ENCODE data around the gene NEU4.

NEU4 gene

DNA sequence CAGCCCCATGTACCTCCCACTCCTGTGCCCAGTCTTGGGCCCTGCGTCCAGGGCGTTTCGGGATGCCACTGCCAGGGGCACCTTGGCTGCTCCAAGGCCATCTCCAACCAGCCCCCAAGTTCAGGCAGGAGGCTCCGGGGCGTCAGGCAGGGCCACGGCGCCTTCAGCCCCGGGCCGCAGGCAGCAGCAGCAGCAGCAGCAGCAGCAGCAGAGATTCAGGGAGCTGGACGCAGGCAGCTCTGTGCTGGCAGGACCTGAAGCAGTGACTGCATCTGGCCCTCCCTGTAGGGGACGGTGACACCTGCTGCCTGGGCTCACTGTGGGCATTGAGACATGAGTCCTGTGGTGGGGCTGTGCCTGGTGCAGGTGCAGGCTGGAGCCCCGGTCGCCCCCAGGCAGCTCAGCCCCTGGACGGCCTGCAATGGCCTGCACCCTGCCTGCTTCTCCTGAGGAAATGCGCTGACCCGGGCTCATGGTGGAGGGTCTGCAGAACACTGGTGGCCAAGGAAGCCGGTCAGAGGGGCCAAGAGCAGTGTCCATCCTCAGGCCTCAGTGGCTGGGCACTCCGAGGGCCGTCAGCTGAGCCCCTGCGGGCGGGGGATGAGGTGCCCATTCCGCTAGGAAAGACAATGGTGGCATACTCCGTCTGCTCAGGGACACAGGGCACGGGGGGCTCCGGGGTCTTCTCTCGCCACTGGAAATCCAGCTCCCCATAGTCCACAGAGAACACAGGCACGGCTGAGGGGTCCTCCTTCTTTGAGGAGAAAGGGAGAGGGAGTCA, 41.7 kb downstream of the NEU4 start:
- H3K4me3 ChIP-seq (ENCODE audit: low read length): no peak overlapping the region
- TF ChIP-seq ZNF274 (IDR thresholded peaks at IDR 0.05; ENCODE audit: low read depth, low read length): no peak

DNA sequence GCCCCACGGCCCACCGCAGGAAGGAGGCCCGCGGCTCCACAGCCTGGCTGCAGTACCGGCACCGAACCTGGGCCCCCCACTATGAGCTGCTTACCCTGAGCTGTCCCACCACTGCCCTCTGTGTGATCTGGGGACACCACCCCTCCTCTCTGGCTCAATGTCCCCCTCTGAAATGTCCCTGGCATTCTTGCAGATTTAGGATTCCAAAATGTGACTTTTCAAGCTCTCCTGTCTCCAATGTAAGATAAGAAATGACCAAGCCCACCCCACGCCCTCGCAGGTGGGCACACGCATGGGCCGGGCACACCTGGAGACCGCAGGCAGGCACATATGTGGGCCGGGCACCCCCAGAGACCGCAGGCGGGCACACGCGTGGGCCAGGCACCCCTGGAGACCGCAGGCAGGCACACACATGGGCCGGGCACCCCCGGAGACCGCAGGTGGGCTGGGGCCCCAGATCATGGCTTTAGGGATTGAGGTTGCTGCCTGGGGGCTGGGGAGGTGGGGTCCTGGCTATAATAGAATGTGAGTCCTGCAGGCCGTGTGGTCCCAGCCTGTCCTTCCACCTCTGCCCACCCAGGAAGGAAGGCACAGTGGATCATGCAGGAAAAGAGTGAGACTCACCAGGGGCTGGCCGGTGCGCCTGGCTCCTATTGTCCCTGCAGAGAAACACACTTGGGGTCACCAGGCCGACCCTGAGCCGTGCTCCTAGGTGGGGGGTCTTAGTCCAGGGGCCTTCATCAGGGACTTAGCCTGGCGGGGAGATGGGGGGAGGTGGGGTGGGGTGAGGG, 42.5 kb downstream of the NEU4 start:
- no peak overlapping the region for H3K4me3 ChIP-seq (ENCODE audit: low read length)
- TF ChIP-seq ZNF274 (IDR thresholded peaks at IDR 0.05; ENCODE audit: low read depth, low read length): no peak

DNA sequence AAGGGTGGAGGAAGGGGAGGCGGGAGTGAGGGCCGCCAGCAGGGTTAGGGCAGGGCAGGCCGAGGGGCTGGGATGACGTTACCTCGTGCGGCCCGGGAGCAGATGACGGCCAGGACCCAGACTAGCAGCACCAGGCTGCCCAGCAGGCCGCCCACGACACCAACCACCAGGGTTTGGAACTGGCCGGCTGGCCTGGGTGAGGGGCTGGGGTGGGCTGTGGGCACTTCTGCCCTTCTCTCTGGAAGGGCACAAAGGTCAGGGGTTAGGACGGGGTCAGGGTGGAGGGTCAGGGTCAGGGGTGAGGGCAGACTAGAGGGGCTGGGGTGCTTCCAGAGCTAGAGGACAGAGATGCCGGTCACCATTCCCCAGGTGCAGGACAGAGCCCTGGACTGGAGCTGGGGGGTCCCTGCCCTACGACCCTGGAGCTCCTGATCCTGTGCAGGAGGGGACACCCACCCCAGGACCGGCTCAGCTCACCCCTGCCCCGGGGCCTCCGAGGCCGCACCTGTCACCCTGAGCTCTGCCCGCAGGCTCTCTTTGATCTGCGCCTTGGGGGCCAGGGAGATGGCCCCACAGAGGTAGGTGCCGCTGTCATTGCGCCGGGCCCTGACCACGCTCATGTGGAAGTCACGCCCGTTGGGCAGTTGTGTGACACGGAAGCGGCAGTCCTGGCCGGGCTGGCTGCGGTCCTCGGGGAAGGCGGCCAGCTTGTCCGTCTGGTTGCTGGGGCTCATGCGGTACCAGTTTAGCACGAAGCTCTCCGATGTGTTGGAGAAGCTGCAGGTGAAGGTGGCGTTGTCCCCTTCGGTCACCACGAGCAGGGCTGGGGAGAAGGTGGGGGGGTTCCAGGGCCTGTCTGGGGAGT, 43.4 kb downstream of the NEU4 start:
- no peak for TF ChIP-seq ZNF274 (IDR thresholded peaks at IDR 0.05; ENCODE audit: low read depth, low read length)
- no peak overlapping the region for H3K4me3 ChIP-seq (ENCODE audit: low read length)

DNA sequence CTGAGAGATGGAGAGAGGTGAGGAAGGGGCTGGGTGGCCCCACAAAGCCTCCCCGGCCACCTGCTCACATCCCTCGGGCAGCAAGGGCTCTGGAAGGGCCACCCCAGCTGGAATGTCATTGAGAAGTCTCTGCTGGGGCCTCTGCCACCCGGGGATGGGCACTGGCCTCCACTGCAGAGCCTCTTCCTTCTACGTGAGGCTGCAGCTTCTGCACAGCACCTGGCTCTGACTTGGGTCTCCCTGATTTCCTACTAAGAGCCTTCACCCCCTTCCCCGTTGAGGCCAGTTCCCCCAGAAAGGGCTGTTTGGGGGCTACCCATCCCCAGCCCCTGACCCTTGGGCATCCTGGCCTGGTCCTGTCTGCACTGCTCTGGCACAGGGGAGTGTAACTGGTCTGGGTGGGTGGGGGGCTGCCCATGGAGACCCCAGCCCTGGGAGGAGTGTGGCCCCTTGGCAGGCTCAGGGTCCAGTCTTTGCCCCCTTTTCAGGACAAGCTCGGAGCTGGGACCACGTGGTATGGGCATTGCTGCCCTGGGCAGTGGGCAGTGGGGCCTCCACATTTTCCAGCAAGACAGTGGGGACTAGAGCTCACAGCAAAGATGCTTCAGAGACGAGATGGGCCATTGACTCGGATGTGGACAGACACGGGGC, 44.1 kb downstream of the NEU4 start:
- TF ChIP-seq ZNF274 (IDR thresholded peaks at IDR 0.05; ENCODE audit: low read depth, low read length): no peak

DNA sequence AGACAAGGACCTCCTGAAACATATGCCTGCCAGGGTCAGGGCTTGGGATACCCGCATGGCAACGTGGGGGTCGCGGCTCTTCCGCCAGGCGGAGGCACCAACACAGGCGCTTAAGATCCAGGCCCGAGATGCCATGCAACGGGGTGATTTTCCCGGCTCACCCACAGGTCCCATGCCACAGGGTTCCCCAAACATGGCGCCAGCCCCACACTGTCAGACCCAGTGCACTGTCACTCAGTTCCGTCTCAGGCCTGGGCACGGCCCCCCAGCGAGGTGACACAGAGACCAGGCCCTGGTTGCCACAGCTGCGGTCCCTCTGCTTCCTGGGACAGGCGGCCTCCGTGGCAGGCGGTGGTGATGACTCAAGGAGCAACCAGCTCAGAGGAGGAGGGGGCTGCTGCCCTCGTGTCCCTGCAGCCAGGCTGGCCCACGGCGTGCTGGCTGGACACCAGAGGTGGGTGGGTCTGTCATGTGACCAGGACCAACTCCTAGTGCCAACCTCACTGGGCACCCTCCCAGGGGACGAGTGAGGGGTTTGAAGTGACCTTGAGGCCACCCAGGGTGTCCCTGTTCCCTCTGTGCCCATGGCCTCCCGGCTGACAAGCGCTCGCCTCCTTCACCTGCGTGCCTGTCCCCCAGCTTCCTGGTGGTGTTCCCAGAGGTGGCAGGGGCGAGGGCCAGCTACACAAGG, 44.8 kb downstream of the NEU4 start:
- H3K4me3 ChIP-seq (ENCODE audit: low read length): no peak overlapping the region
- no peak for TF ChIP-seq ZNF274 (IDR thresholded peaks at IDR 0.05; ENCODE audit: low read depth, low read length)

More for the DNA sequence above, 44.1 kb downstream of the NEU4 start:
- H3K4me3 ChIP-seq (ENCODE audit: low read length): no peak overlapping the region

DNA sequence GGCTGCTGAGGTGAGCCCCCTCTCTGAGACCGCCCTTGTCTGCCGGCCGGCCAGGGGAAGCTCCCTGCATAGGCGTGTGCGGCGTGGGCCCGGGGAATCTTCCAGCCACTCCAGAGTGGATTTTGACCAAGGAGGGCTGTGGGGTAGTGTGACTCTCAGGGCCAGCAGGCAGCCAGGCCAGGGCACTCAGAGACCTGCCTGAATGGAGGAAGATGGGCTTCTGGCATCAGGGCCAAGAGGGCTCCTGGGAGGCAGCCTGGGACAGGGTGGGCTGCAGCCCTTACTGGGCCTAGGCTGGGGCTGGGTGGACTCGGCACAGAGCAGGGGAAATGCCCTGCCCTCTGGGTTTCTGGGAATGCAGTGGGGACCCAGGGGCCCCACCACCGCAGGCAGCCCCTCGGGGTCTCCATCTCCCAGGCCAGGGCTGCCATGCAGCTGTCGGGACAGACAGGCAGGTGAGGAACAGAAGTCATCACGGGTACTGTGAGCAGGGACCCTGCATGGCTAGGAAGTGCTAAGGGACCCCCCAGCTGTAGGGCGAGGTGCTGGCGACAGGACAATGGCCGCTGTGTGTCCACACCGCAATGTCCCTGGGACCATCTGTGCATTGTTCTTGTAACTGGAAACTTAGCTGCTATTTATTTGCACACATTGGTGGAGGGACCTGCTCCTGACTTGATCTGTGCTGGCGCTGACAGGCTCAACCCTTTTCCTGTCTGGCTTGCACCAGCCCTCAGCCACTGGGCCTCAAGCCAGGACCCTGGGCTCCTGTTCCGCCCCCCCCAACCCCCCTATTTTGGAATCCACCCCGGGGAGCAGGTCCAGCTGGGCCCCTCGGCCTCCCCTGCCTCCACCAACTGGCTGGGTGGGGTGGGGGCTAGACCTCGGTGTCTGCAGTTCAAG, 45.6 kb downstream of the NEU4 start:
- no peak overlapping the region for H3K4me3 ChIP-seq (ENCODE audit: low read length)
- no peak for TF ChIP-seq ZNF274 (IDR thresholded peaks at IDR 0.05; ENCODE audit: low read depth, low read length)

DNA sequence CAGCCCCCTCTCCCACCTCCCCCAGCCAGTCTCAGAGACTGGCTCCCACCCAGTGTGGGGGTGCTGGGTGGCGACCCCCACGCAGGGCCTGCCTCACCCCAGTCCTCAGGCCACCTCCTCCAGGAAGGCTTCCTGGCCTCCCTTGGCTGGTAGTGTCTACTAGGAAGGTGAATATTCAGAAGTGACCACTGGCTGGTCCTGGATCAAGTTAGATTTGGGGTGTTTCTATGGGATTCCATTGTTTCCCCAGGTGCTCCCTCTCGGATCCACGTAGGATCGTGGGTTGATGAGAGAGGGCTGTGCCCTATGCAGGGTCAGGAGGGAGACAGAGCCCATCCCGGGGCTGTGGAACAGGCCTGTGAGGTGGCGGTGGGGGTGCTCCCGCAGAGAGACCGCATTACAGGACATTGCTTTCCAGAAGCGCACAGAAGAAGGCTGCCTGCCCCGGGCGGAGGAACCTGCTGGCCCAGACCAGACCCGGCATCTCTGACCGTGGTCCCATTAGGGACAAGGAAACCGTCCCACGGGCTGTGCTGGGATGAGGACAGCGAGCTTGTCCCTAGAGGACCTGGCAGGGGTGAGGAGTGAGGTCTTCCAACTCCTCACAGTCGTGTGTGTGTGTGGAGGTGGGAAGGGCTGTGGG, 46.4 kb downstream of the NEU4 start:
- no peak for TF ChIP-seq ZNF274 (IDR thresholded peaks at IDR 0.05; ENCODE audit: low read depth, low read length)
- H3K4me3 ChIP-seq (ENCODE audit: low read length): no peak overlapping the region

DNA sequence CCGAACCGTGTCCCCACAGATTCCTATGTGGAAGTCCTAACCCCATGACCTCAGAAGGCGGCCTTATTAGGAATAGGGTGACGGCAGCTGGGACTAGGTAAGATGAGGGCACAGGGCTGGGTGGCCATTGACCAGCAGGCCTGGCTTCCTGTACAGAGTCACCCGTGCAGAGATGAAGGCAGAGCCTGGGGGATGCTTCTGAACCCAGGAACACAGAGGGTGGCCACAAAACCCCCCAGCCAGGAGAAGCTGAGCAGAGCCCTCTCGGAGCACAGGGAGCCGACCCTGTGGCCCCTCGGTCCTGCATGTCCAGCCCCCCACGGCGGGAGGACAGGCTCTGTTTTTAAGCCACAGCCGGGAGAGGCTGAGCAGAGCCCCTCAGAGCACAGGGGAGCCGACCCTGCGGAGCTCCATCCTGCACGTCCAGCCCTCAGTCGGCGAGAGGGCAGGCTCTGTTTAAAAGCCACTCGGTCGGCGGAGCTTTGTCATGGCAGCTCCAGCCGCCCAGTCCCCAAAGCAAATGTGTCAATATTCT, 47.0 kb downstream of the NEU4 start:
- H3K4me3 ChIP-seq (ENCODE audit: low read length): no peak overlapping the region
- TF ChIP-seq ZNF274 (IDR thresholded peaks at IDR 0.05; ENCODE audit: low read depth, low read length): no peak

DNA sequence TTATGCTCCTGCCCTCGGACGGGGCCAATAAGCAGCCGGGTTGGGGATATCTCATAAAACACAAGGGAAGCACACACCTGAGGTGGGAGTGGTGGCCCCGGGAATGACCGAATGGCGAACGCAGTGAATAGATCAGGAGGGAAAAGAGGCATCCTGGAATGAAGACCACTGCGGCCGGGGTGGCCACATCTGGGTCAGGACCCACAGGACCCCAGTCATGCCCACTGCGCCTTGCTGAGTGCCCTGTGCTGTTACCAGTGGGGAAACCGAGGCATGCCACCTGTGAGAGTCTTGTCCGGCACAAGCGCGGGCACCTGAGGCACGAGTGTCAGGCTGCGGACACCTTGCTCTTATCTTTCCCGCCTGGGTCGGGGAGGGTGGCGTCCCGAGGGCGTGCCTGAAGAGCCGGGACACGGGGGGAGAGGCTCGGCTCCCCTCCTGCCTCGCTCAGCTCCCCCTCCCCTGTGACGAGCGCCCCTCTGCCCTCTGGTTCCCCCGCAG, 48.1 kb downstream of the NEU4 start:
- TF ChIP-seq ZNF274 (IDR thresholded peaks at IDR 0.05; ENCODE audit: low read depth, low read length): no peak
- H3K4me3 ChIP-seq (ENCODE audit: low read length): no peak overlapping the region

DNA sequence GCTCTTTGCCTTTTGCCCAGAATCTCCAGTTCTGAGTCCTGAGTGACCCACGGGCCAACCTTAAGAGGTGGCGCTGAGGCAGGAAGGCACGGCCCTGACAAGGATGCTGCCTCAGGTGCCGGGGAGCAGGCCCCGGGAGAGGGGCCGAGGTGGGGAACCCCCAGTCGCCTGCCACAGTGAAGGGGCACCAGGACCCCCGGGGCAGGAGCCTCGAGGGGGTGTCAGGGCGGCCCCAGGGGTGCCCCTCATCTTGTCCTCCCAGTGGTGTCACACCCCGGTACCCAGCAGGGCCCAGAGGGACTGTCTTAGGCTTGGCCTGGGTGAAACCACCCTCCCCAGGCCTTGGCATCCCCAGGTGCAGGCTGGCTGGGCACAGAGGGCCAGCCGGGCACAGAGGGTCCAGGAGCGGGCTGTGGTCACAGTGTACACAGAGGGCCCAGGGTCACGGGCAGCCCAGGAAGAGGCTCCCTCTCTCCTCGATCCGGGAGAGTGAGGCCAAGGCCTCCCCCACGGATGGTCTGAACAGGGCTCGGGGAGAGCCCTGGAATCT, 48.7 kb downstream of the NEU4 start:
- TF ChIP-seq ZNF274 (IDR thresholded peaks at IDR 0.05; ENCODE audit: low read depth, low read length): no peak
- H3K4me3 ChIP-seq (ENCODE audit: low read length): no peak overlapping the region
